SK-N-SH treated with all-trans-retinoic acid at 6 μM for 48 hours (cell line): ENCODE results near the gene PXT1.

Source experiments
- ATAC-seq: fragments of 200-7000 bp; cut with Tn5 transposase; 3 replicates; pipeline ENCODE4 v1.9.1; 2020; ENCODE audit warnings: mild to moderate bottlenecking, moderate library complexity
- ARNTL ChIP-seq: fragments of 450-650 bp; formaldehyde crosslinking; IDR thresholded peaks from 2 replicates; pipeline ENCODE4 v1.5.0; 2020; ENCODE audit warnings: low read depth, mild to moderate bottlenecking, moderate library complexity, borderline replicate concordance
- BACH2 ChIP-seq: fragments of 250-450 bp; sonication (Bioruptor Pico); IDR thresholded peaks from 2 replicates; pipeline ENCODE4 v1.9.0; 2021; ENCODE audit warnings: mild to moderate bottlenecking, borderline replicate concordance
- CREB5 ChIP-seq: fragments of 250-450 bp; sonication (Bioruptor Pico); IDR thresholded peaks from 2 replicates; pipeline ENCODE4 v1.5.1; 2020; ENCODE audit warnings: low read depth, mild to moderate bottlenecking, moderate library complexity
- CSDC2 ChIP-seq: fragments of 250-450 bp; sonication (Bioruptor Pico); IDR thresholded peaks from 2 replicates; pipeline ENCODE4 v1.5.0; 2020; ENCODE audit warnings: mild to moderate bottlenecking, moderate library complexity
- ESRRG ChIP-seq: fragments of 250-450 bp; sonication (Bioruptor Pico); IDR thresholded peaks from 2 replicates; pipeline ENCODE4 v1.6.1; 2021; ENCODE audit warnings: mild to moderate bottlenecking
- GLIS3 ChIP-seq: fragments of 250-450 bp; sonication (Bioruptor Pico); IDR thresholded peaks from 2 replicates; pipeline ENCODE4 v1.5.0; 2020; ENCODE audit warnings: mild to moderate bottlenecking, moderate library complexity
- ISL1 ChIP-seq: fragments of 250-450 bp; sonication (Bioruptor Pico); IDR thresholded peaks from 2 replicates; pipeline ENCODE4 v2.1.2; 2022; ENCODE audit warnings: mild to moderate bottlenecking, moderate library complexity
- OSR1 ChIP-seq: fragments of 250-450 bp; sonication (Bioruptor Pico); IDR thresholded peaks from 2 replicates; pipeline ENCODE4 v1.8.0; 2022; ENCODE audit warnings: moderate library complexity, mild to moderate bottlenecking, inconsistent platforms
- PATZ1 ChIP-seq: fragments of 250-450 bp; sonication (Bioruptor Pico); IDR thresholded peaks from 2 replicates; pipeline ENCODE4 v1.8.0; 2020; ENCODE audit warnings: mild to moderate bottlenecking, moderate library complexity, borderline replicate concordance
- SNAI2 ChIP-seq: fragments of 250-450 bp; sonication (Bioruptor Pico); IDR thresholded peaks from 2 replicates; pipeline ENCODE4 v1.5.0; 2020; ENCODE audit warnings: mild to moderate bottlenecking, moderate library complexity
- TCF4 ChIP-seq: fragments of 250-450 bp; sonication (Bioruptor Pico); IDR thresholded peaks from 2 replicates; pipeline ENCODE4 v1.8.0; 2021; ENCODE audit warnings: mild to moderate bottlenecking, moderate library complexity, borderline replicate concordance
- TOX ChIP-seq: fragments of 250-450 bp; sonication (Bioruptor Pico); IDR thresholded peaks from 2 replicates; pipeline ENCODE4 v1.8.0; 2021; ENCODE audit warnings: mild to moderate bottlenecking, moderate library complexity, borderline replicate concordance
- ZFP3 ChIP-seq: fragments of 250-450 bp; sonication (Bioruptor Pico); IDR thresholded peaks from 2 replicates; pipeline ENCODE4 v1.5.0; 2020; ENCODE audit warnings: mild to moderate bottlenecking, moderate library complexity
- ZNF565 ChIP-seq: fragments of 450-650 bp; formaldehyde crosslinking; conservative IDR thresholded peaks from 2 replicates; pipeline ENCODE4 v1.5.0; 2020; ENCODE audit warnings: low read depth, mild to moderate bottlenecking, moderate library complexity
- ZNF70 ChIP-seq: fragments of 450-650 bp; formaldehyde crosslinking; IDR thresholded peaks from 2 replicates; pipeline ENCODE4 v1.5.0; 2020; ENCODE audit warnings: mild to moderate bottlenecking, moderate library complexity
- ZNF8 ChIP-seq: fragments of 450-650 bp; formaldehyde crosslinking; IDR thresholded peaks from 2 replicates; pipeline ENCODE4 v1.5.0; 2020; ENCODE audit warnings: mild to moderate bottlenecking, moderate library complexity
- TF ChIP-seq, protein P1 (sequence below): fragments of 250-450 bp; sonication (Bioruptor Pico); IDR thresholded peaks from 2 replicates; pipeline ENCODE4 v1.8.0; 2021; ENCODE audit warnings: low read depth, mild to moderate bottlenecking, moderate library complexity, borderline replicate concordance
- TF ChIP-seq, protein P2 (sequence below): fragments of 250-450 bp; sonication (Bioruptor Pico); IDR thresholded peaks from 2 replicates; pipeline ENCODE4 v1.5.1; 2021; ENCODE audit warnings: mild to moderate bottlenecking, moderate library complexity
- TF ChIP-seq, protein P3 (sequence below): fragments of 250-450 bp; sonication (Bioruptor Pico); IDR thresholded peaks from 2 replicates; pipeline ENCODE4 v1.5.0; 2020; ENCODE audit warnings: mild to moderate bottlenecking, moderate library complexity

PXT1 gene

GRCh38 chr6:36374194-36374593 is 68.5 kb downstream of the PXT1 start (continued):
- TF ChIP-seq PATZ1 (CRISPR knock-in tag): no peak

DNA sequence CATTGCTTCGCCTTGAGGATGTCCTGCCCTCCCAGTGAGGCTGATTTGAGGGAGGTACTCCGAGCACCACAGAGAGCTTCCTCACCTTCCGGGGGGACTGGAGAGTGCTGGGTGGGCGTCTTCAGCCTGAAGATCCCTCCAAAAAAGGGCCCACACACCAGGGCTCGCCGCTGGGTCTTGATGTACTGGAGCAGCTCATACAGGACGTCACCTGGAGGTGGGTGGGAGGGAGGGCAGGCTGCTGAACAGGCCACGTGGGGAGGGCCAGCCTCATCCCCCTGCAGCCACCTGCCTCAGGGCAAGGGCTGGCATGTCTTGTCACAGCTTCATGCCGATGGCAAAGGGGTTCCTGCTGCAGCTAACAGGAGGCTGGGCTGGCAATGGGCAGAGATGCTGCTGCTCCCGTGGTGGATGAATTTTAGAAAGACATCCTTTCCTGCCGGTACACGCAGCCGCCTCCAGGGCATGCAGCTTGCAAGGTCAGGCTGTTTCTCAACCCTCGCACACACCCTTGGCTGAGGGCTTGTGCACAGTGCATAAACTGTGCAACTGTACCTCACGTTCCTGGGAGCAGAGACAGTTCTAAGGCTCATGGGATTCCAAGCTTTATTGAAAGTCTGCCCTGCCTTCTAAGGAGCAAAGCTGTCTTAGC is 69.2 kb downstream of the PXT1 start:
- no peak; the same call in 2 of the 3 replicates for ATAC-seq
- TF ChIP-seq ESRRG (CRISPR knock-in tag) (no peak), GLIS3 (no peak), CSDC2 (CRISPR knock-in tag) (no peak), ISL1 (CRISPR knock-in tag) (no peak), TOX (CRISPR knock-in tag) (no peak), ZFP3 (no peak), ZNF8 (CRISPR knock-in tag) (no peak), BACH2 (CRISPR knock-in tag) (no peak), SNAI2 (CRISPR knock-in tag) (no peak), ARNTL (CRISPR knock-in tag) (no peak), TCF4 (CRISPR knock-in tag) (no peak), ZNF565 (CRISPR knock-in tag) (no peak), OSR1 (CRISPR knock-in tag) (no peak), PATZ1 (CRISPR knock-in tag) (no peak), CREB5 (CRISPR knock-in tag) (no peak), ZNF70 (no peak)
- TF ChIP-seq, protein P1, sequence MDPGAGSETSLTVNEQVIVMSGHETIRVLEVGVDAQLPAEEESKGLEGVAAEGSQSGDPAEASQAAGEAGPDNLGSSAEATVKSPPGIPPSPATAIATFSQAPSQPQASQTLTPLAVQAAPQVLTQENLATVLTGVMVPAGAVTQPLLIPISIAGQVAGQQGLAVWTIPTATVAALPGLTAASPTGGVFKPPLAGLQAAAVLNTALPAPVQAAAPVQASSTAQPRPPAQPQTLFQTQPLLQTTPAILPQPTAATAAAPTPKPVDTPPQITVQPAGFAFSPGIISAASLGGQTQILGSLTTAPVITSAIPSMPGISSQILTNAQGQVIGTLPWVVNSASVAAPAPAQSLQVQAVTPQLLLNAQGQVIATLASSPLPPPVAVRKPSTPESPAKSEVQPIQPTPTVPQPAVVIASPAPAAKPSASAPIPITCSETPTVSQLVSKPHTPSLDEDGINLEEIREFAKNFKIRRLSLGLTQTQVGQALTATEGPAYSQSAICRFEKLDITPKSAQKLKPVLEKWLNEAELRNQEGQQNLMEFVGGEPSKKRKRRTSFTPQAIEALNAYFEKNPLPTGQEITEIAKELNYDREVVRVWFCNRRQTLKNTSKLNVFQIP (CRISPR knock-in tag): no peak
- TF ChIP-seq, protein P2, sequence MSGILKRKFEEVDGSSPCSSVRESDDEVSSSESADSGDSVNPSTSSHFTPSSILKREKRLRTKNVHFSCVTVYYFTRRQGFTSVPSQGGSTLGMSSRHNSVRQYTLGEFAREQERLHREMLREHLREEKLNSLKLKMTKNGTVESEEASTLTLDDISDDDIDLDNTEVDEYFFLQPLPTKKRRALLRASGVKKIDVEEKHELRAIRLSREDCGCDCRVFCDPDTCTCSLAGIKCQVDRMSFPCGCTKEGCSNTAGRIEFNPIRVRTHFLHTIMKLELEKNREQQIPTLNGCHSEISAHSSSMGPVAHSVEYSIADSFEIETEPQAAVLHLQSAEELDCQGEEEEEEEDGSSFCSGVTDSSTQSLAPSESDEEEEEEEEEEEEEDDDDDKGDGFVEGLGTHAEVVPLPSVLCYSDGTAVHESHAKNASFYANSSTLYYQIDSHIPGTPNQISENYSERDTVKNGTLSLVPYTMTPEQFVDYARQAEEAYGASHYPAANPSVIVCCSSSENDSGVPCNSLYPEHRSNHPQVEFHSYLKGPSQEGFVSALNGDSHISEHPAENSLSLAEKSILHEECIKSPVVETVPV (CRISPR knock-in tag): no peak

- ATAC-seq: no peak
- no peak for TF ChIP-seq ZFP3
- TF ChIP-seq TCF4 (CRISPR knock-in tag): no peak
- TF ChIP-seq CREB5 (CRISPR knock-in tag): no peak
- TF ChIP-seq, protein P3, sequence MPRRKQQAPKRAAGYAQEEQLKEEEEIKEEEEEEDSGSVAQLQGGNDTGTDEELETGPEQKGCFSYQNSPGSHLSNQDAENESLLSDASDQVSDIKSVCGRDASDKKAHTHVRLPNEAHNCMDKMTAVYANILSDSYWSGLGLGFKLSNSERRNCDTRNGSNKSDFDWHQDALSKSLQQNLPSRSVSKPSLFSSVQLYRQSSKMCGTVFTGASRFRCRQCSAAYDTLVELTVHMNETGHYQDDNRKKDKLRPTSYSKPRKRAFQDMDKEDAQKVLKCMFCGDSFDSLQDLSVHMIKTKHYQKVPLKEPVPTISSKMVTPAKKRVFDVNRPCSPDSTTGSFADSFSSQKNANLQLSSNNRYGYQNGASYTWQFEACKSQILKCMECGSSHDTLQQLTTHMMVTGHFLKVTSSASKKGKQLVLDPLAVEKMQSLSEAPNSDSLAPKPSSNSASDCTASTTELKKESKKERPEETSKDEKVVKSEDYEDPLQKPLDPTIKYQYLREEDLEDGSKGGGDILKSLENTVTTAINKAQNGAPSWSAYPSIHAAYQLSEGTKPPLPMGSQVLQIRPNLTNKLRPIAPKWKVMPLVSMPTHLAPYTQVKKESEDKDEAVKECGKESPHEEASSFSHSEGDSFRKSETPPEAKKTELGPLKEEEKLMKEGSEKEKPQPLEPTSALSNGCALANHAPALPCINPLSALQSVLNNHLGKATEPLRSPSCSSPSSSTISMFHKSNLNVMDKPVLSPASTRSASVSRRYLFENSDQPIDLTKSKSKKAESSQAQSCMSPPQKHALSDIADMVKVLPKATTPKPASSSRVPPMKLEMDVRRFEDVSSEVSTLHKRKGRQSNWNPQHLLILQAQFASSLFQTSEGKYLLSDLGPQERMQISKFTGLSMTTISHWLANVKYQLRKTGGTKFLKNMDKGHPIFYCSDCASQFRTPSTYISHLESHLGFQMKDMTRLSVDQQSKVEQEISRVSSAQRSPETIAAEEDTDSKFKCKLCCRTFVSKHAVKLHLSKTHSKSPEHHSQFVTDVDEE: no peak
- TF ChIP-seq SNAI2 (CRISPR knock-in tag): no peak
- TF ChIP-seq PATZ1 (CRISPR knock-in tag): no peak
- no peak for TF ChIP-seq TOX (CRISPR knock-in tag)
These were observed 70.6 kb downstream of the PXT1 start for GRCh38 chr6:36372088-36372487.
